ENCODE measurements around the gene WASF2. TPM values are rescaled to one million over a fixed set of nuclear protein-coding genes. Genes with fewer than 3 reads are reported as not detected.
"Not testable (repeated sequence)": the region's sequence is repeated elsewhere in the genome, so short reads cannot be mapped to it uniquely, and the experiment has no call there.

Gene WASF2
- total RNA-seq, 1 donor from 2014 or later = 35.0 TPM

DNA sequence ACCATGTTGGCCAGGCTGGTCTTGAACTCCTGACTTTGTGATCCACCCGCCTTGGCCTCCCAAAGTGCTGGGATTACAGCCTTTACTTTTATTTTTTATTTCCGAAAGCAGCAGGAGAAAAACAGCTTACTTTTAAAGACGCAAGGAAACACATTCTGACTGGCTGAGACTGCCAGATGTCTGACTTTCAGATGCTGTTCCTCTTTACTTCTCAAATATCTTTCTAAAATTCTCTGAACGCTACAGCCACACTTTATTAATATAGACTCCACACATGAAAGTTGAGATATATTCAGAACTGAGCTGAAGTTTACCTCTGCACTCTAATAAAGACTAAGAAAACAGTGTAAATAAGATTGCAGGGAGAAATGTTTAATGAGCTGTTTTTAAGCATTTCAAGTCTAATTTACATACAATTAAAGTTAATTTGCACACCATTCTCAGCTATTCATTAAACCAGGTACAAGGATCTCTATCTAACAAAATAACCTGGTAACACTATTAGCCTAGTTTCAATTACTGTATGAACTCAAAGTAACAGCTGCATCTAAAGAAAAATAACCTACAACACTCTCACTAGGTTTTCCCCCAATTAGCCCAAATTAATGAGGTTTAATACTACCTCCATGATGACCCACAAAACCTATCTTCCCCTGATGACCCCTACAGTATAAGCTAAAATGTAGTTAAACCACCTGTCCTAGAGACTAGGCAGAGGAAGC is 24.9 kb downstream of the WASF2 start:
- no peak overlapping the region for H3K9ac ChIP-seq
- no peak for TF ChIP-seq EZH2phosphoT487 (IDR thresholded peaks at IDR 0.05)
- H3K4me1 ChIP-seq = no peaks in the 10 kb centered on the region
- Mint-ChIP-seq H3K4me3 (no peak overlapping the region), H3K27me3 (ENCODE audit: insufficient read depth, low read depth) (peaks cover 3% of the 10 kb centered on the region), H3K27ac (no peak overlapping the region), H3K36me3 (peaks cover 37% of the 10 kb centered on the region), H3K9me3 (peaks cover 26% of the 10 kb centered on the region), H3K4me1 (peaks cover 1% of the 10 kb centered on the region)
- no peak overlapping the region for H3K4me2 ChIP-seq
- H3K36me3 ChIP-seq = no peaks in the 10 kb centered on the region
- no peak overlapping the region for H2AFZ ChIP-seq (replicated peaks)
- H4K20me1 ChIP-seq (ENCODE audit: low read depth) = peaks cover 5% of the 10 kb centered on the region
- H3K79me2 ChIP-seq (ENCODE audit: low read depth) = peaks cover 98% of the 10 kb centered on the region
- DNase-seq (ENCODE audit: low spot score) = no peak
- no peaks in the 10 kb centered on the region for H3K27me3 ChIP-seq
- no peak overlapping the region for H3K27ac ChIP-seq
- H3K4me3 ChIP-seq = no peak overlapping the region
- no peaks in the 10 kb centered on the region for H3K9me3 ChIP-seq (ENCODE audit: low read depth)
- H3F3A ChIP-seq (ENCODE audit: low read depth) = peaks cover 6% of the 10 kb centered on the region

DNA sequence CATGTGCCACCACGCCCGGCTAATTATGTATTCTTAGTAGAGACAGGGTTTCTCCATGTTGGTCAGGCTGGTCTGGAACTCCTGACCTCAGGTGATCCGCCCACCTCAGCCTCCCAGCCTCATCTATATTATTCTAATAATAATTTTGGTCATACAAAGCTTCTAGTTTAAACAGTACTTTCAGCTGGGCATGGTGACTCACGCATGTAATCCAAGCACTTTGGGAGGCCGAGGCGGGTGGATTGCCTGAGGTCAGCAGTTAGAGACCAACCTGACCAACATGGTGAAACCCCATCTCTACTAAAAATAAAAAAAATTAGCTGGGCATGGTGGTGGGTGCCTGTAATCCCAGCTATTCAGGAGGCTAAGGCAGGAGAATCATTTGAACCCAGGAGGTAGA is 26.1 kb downstream of the WASF2 start:
- H3K9ac ChIP-seq; H3K4me2 ChIP-seq; H3K27me3 ChIP-seq; H3K4me3 ChIP-seq; H3K9me3 ChIP-seq (ENCODE audit: low read depth); H3K27ac ChIP-seq; H3F3A ChIP-seq (ENCODE audit: low read depth); H3K4me1 Mint-ChIP-seq; H3K36me3 ChIP-seq; H3K4me1 ChIP-seq; DNase-seq (ENCODE audit: low spot score); H2AFZ ChIP-seq (replicated peaks); H3K27ac Mint-ChIP-seq; H4K20me1 ChIP-seq (ENCODE audit: low read depth); H3K27me3 Mint-ChIP-seq (ENCODE audit: insufficient read depth, low read depth); H3K4me3 Mint-ChIP-seq: not testable (repeated sequence)
- peaks cover 97% of the 10 kb centered on the region for H3K79me2 ChIP-seq (ENCODE audit: low read depth)
- peaks cover 27% of the 10 kb centered on the region for H3K36me3 Mint-ChIP-seq
- peaks cover 16% of the 10 kb centered on the region for H3K9me3 Mint-ChIP-seq

DNA sequence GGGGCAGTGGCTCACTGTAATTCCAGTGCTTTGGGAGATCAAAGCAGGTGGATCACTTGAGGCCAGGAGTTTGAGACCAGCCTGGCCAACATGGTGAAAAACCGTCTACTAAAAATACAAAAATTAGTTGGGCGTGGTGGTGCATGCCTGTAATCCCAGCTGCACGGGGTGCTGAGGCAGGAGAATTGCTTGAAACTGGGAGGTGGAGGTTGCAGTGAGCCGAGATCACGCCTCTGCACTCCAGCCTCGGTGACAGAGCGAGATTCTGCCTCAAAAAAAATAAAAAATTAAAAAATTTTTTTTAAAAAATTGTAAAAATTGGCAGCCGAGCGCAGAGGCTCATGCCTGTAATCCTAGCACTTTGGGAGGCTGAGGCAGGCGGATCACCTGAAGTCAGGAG is 31.4 kb downstream of the WASF2 start:
- not testable (repeated sequence) for H3K27ac Mint-ChIP-seq; H3K4me1 ChIP-seq; H3K36me3 Mint-ChIP-seq; H3K27me3 Mint-ChIP-seq (ENCODE audit: insufficient read depth, low read depth); H3K9me3 ChIP-seq (ENCODE audit: low read depth); H2AFZ ChIP-seq (replicated peaks); H3K4me2 ChIP-seq; DNase-seq (ENCODE audit: low spot score); H3K9ac ChIP-seq; H3K9me3 Mint-ChIP-seq; H3K4me3 Mint-ChIP-seq; H3K27me3 ChIP-seq; H3F3A ChIP-seq (ENCODE audit: low read depth); H3K27ac ChIP-seq; H3K4me1 Mint-ChIP-seq; H3K4me3 ChIP-seq; H3K36me3 ChIP-seq
- Histone ChIP-seq H3K79me2 (ENCODE audit: low read depth) (peaks cover 77% of the 10 kb centered on the region), H4K20me1 (ENCODE audit: low read depth) (peaks cover 27% of the 10 kb centered on the region)

DNA sequence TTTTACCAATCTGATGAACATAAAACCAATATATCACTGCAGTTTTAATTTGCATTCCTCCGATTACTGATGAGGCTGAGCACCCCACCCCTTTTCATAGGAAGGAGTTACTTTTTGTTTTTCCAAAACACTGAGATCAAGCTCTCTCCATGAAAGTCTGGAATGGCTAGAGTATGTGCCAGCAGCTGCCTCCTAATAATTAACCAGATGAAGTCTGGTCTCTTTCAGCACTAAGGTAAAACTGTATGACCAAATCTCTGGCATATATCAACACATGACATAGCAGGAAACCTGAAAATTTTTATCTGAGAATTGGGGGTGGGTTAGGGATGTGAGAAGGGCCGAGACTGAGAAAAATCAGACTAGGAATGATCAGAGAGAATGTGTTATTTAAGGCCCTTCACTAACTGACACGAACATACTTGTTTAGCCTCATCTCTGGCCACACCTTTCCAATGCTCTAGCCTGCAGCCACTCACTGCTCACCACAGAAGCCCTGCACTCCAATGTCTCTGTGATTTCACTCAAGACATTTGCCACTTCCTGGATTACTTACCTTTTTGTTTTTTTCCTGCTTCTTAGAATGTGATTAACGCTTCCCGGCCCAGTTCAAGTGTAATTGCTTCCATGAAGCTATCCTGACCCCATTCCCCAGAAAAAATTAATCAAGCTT is 34.7 kb downstream of the WASF2 start:
- Histone ChIP-seq H3K79me2 (ENCODE audit: low read depth) (peaks cover 60% of the 10 kb centered on the region), H3K27ac (peak overlapping the region; percentile 29)

More for the DNA sequence above, 34.7 kb downstream of the WASF2 start:
- H3F3A ChIP-seq (ENCODE audit: low read depth) = peaks cover 9% of the 10 kb centered on the region
- Mint-ChIP-seq H3K27ac (no peak overlapping the region), H3K4me3 (no peak overlapping the region), H3K27me3 (ENCODE audit: insufficient read depth, low read depth) (no peaks in the 10 kb centered on the region), H3K36me3 (peaks cover 1% of the 10 kb centered on the region), H3K4me1 (peaks cover 11% of the 10 kb centered on the region), H3K9me3 (no peaks in the 10 kb centered on the region)
- no peak for DNase-seq (ENCODE audit: low spot score)
- no peak overlapping the region for H3K4me2 ChIP-seq
- H4K20me1 ChIP-seq (ENCODE audit: low read depth) = peaks cover 56% of the 10 kb centered on the region
- no peak overlapping the region for H3K9ac ChIP-seq
- no peaks in the 10 kb centered on the region for H3K4me1 ChIP-seq
- no peaks in the 10 kb centered on the region for H3K9me3 ChIP-seq (ENCODE audit: low read depth)
- H3K36me3 ChIP-seq = no peaks in the 10 kb centered on the region
- H3K27me3 ChIP-seq = no peaks in the 10 kb centered on the region
- H2AFZ ChIP-seq (replicated peaks) = no peak overlapping the region
- no peak for TF ChIP-seq EZH2 (IDR thresholded peaks at IDR 0.05)
- TF ChIP-seq EZH2phosphoT487 (IDR thresholded peaks at IDR 0.05) = no peak
- TF ChIP-seq, protein P1, sequence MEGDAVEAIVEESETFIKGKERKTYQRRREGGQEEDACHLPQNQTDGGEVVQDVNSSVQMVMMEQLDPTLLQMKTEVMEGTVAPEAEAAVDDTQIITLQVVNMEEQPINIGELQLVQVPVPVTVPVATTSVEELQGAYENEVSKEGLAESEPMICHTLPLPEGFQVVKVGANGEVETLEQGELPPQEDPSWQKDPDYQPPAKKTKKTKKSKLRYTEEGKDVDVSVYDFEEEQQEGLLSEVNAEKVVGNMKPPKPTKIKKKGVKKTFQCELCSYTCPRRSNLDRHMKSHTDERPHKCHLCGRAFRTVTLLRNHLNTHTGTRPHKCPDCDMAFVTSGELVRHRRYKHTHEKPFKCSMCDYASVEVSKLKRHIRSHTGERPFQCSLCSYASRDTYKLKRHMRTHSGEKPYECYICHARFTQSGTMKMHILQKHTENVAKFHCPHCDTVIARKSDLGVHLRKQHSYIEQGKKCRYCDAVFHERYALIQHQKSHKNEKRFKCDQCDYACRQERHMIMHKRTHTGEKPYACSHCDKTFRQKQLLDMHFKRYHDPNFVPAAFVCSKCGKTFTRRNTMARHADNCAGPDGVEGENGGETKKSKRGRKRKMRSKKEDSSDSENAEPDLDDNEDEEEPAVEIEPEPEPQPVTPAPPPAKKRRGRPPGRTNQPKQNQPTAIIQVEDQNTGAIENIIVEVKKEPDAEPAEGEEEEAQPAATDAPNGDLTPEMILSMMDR (IDR thresholded peaks at IDR 0.05) = no peak
- H3K4me3 ChIP-seq = no peak overlapping the region

Data from neural progenitor cell (in vitro differentiated cells).